ENCODE measurements around the gene TXNDC8.

TXNDC8 gene

GRCh38 chr9:110254500-110254899, 83.2 kb downstream of the TXNDC8 start:
- no peak overlapping the region for H3K27ac ChIP-seq (ENCODE audit: low read length)
- no peaks in the 10 kb centered on the region for H3K27me3 ChIP-seq (ENCODE audit: insufficient read depth, low read length)
- peak overlapping the region; percentile 53; the same call in 1 of the 2 replicates for H3K9ac ChIP-seq (ENCODE audit: low read depth, low read length)
- peak overlapping the region; percentile 74 for H3K4me3 ChIP-seq (ENCODE audit: low read length)
- peaks cover 17% of the 10 kb centered on the region for H3K36me3 ChIP-seq (ENCODE audit: insufficient read depth, low read depth, low read length)
- no peaks in the 10 kb centered on the region for H3K9me3 ChIP-seq (ENCODE audit: insufficient read depth, low read depth, low read length)
- peaks cover 24% of the 10 kb centered on the region for H3K4me1 ChIP-seq (ENCODE audit: insufficient read depth, low read length)
